HepG2 (cell line): ENCODE data around the gene RAPH1. TPM values are rescaled to one million over a fixed set of nuclear protein-coding genes. Genes with fewer than 3 reads are reported as not detected.
A peak's percentile ranks its signal among the peaks of the same experiment; 100 is the strongest.

ENCODE experiments used
- ATF1 ChIP-seq: IDR thresholded peaks from 2 replicates; pipeline ENCODE4 v1.6.1; 2016; ENCODE audit warnings: mild to moderate bottlenecking, control low read depth
- DBP ChIP-seq: sonication (generic); formaldehyde crosslinking; IDR thresholded peaks from 2 replicates; pipeline ENCODE4 v1.4.0; 2020; ENCODE audit warnings: missing genetic modification reagents; ENCODE audit errors: not compliant biosample characterization
- FOSL2 ChIP-seq: sonication (generic); formaldehyde crosslinking; IDR thresholded peaks from 2 replicates; pipeline ENCODE4 v1.4.0; 2020; ENCODE audit warnings: missing genetic modification reagents
- HMGXB4 ChIP-seq, 2 experiments: sonication (generic) in 1 of 2; formaldehyde crosslinking in 1 of 2; IDR thresholded peaks; 2 replicates each; pipeline versions ENCODE4 v1.4.0 to v1.6.1; 2018 to 2020; ENCODE audit warnings: missing genetic modification reagents in 2 of 2, borderline replicate concordance in 1 of 2, low read depth in 1 of 2, mild to moderate bottlenecking in 1 of 2, missing biosample characterization in 1 of 2
- HOXA5 ChIP-seq: sonication (generic); formaldehyde crosslinking; IDR thresholded peaks from 2 replicates; pipeline ENCODE4 v1.4.0; 2020; ENCODE audit warnings: missing genetic modification reagents
- JUNB ChIP-seq: sonication (generic); formaldehyde crosslinking; IDR thresholded peaks from 2 replicates; pipeline ENCODE4 v1.8.0; 2022; ENCODE audit warnings: missing genetic modification reagents, mild to moderate bottlenecking, borderline replicate concordance
- NFRKB ChIP-seq: fragments of 450-650 bp; IDR thresholded peaks from 2 replicates; pipeline ENCODE4 v1.6.1; 2017
- PHB2 ChIP-seq: fragments of 450-650 bp; IDR thresholded peaks from 2 replicates; pipeline ENCODE4 v1.6.1; 2018; ENCODE audit not compliant: partially characterized antibody
- RBFOX2 ChIP-seq: fragments of 200-400 bp; formaldehyde crosslinking; IDR thresholded peaks from 2 replicates; pipeline ENCODE4 v1.6.1; 2017; ENCODE audit warnings: low read depth, mild to moderate bottlenecking, low read length
- REPIN1 ChIP-seq: sonication (generic); formaldehyde crosslinking; IDR thresholded peaks from 2 replicates; pipeline ENCODE4 v1.8.0; 2022; ENCODE audit warnings: missing genetic modification reagents, low read depth, mild to moderate bottlenecking, borderline replicate concordance
- RFXANK ChIP-seq: IDR thresholded peaks from 2 replicates; pipeline ENCODE4 v1.6.1; 2016
- RFXAP ChIP-seq: sonication (generic); formaldehyde crosslinking; IDR thresholded peaks from 2 replicates; pipeline ENCODE4 v1.4.0; 2020; ENCODE audit warnings: missing genetic modification reagents, borderline replicate concordance
- TBL1XR1 ChIP-seq: fragments of 150-350 bp; IDR thresholded peaks from 2 replicates; pipeline ENCODE4 v1.6.1; 2014; ENCODE audit warnings: borderline replicate concordance, low read length; ENCODE audit not compliant: partially characterized antibody
- ZBTB2 ChIP-seq: sonication (generic); formaldehyde crosslinking; IDR thresholded peaks from 2 replicates; pipeline ENCODE4 v1.8.0; 2022; ENCODE audit warnings: low read depth, missing genetic modification reagents
- ZFP37 ChIP-seq: sonication (generic); formaldehyde crosslinking; IDR thresholded peaks from 2 replicates; pipeline ENCODE4 v1.4.0; 2020; ENCODE audit warnings: missing genetic modification reagents, borderline replicate concordance
- ZNF142 ChIP-seq: sonication (generic); formaldehyde crosslinking; IDR thresholded peaks from 2 replicates; pipeline ENCODE4 v1.4.0; 2020; ENCODE audit warnings: missing genetic modification reagents
- ZNF383 ChIP-seq: sonication (generic); formaldehyde crosslinking; IDR thresholded peaks from 2 replicates; pipeline ENCODE4 v1.4.0; 2020; ENCODE audit warnings: missing genetic modification reagents, mild to moderate bottlenecking, borderline replicate concordance
- ZNF431 ChIP-seq: sonication (generic); formaldehyde crosslinking; IDR thresholded peaks from 2 replicates; pipeline ENCODE4 v1.9.0; 2022; ENCODE audit warnings: missing genetic modification reagents, low read depth, mild to moderate bottlenecking, borderline replicate concordance
- ZNF674 ChIP-seq: sonication (generic); formaldehyde crosslinking; IDR thresholded peaks from 2 replicates; pipeline ENCODE4 v1.5.0; 2020; ENCODE audit warnings: low read depth, mild to moderate bottlenecking, missing genetic modification reagents
- ZNF782 ChIP-seq: sonication (generic); formaldehyde crosslinking; IDR thresholded peaks from 2 replicates; pipeline ENCODE4 v1.4.0; 2020; ENCODE audit warnings: missing genetic modification reagents, mild to moderate bottlenecking, borderline replicate concordance
- polyA plus RNA-seq, 8 experiments: library from polyadenylated mRNA; depleted of rRNA in 3 of 8; stranded (reverse) in 7 of 8; unstranded in 1 of 8; fragments of >200 nt; fragmentation: Illumina TruSeq in 4 of 8; extraction: Trizol in 4 of 8; gene quantifications; 2 replicates each; pipeline versions ENCODE4 v1.2.1 to v1.2.3, GENCODE V29; 2011 to 2016; ENCODE audit warnings: low read depth in 4 of 8, missing spikeins in 1 of 8, mixed read lengths in 1 of 8; ENCODE audit not compliant: insufficient read depth in 1 of 8
- total RNA-seq, 5 experiments: library from RNA; depleted of rRNA; stranded (reverse); fragments of >200 nt; fragmentation: Illumina TruSeq; extraction: Trizol; gene quantifications; 2 replicates each; pipeline ENCODE4 v1.2.3, GENCODE V29; 2016; ENCODE audit warnings: low read depth in 1 of 5

RAPH1 gene
- total and polyA plus RNA-seq, 2 of the 13 experiments (the other 11 are each of a cell fraction or from before 2014, with no cell fraction given): 5.3 to 6.7 TPM

- peak; percentile 97 for TF ChIP-seq ZNF142
- TF ChIP-seq ZNF431 (CRISPR knock-in tag): peak; percentile 55; the same call in 1 of the 2 replicates
- TF ChIP-seq HMGXB4 (CRISPR knock-in tag; IDR thresholded peaks at IDR 0.05; ENCODE audit: borderline replicate concordance in 1 of 2, low read depth in 1 of 2): peak in 1 of 2 experiments; percentile 90; a peak in 2 of 4 replicates
- TF ChIP-seq REPIN1: peak; percentile 45
- no peak for TF ChIP-seq ATF1 (CRISPR knock-in tag)
- no peak for TF ChIP-seq ZNF674 (CRISPR knock-in tag)
- no peak for TF ChIP-seq TBL1XR1
- peak; percentile 86 for TF ChIP-seq ZBTB2 (CRISPR knock-in tag)
- no peak for TF ChIP-seq RFXANK (CRISPR knock-in tag)
- peak; percentile 61; the same call in 1 of the 2 replicates for TF ChIP-seq ZFP37
- TF ChIP-seq ZNF782: no peak
- TF ChIP-seq PHB2: no peak
- no peak for TF ChIP-seq JUNB (CRISPR knock-in tag)
- peak; percentile 50; the same call in 1 of the 2 replicates for TF ChIP-seq FOSL2 (CRISPR knock-in tag)
- no peak for TF ChIP-seq DBP
- no peak for TF ChIP-seq ZNF383 (CRISPR knock-in tag)
- no peak for TF ChIP-seq RFXAP (CRISPR knock-in tag)
- TF ChIP-seq RBFOX2: peak; percentile 82
- 0 out of 2 replicates have a peak, but pooled peaks have one; percentile 13 for TF ChIP-seq HOXA5 (CRISPR knock-in tag)
- no peak for TF ChIP-seq NFRKB
These were observed at the start of gene RAPH1 (continued) for GRCh38 chr2:203535078-203535783.
